ENCODE data around the gene WDR26.
"Not testable (repeated sequence)": the region's sequence is repeated elsewhere in the genome, so short reads cannot be mapped to it uniquely, and the experiment has no call there.

Gene WDR26

GRCh38 chr1:224343679-224344078, 90.9 kb downstream of the WDR26 start:
- DNase-seq: no peak

- DNase-seq: not testable (repeated sequence)
Measured at GRCh38 chr1:224340453-224341384, 93.9 kb downstream of the WDR26 start.

GRCh38 chr1:224339442-224340033, 95.1 kb downstream of the WDR26 start:
- no peak for DNase-seq

GRCh38 chr1:224338150-224338838, 96.3 kb downstream of the WDR26 start:
- no peak for DNase-seq

Measured in NCI-H2081 treated with DMSO at 0.1 percent for 48 hours (cell line).